ENCODE measurements around the gene RPRD1B. TPM values are rescaled to one million over a fixed set of nuclear protein-coding genes. Genes with fewer than 3 reads are reported as not detected.
"Not testable (repeated sequence)": the region's sequence is repeated elsewhere in the genome, so short reads cannot be mapped to it uniquely, and the experiment has no call there.

The RPRD1B gene
- total RNA-seq, 2 experiments from 2014 or later: 36.5 to 38.8 TPM

DNA sequence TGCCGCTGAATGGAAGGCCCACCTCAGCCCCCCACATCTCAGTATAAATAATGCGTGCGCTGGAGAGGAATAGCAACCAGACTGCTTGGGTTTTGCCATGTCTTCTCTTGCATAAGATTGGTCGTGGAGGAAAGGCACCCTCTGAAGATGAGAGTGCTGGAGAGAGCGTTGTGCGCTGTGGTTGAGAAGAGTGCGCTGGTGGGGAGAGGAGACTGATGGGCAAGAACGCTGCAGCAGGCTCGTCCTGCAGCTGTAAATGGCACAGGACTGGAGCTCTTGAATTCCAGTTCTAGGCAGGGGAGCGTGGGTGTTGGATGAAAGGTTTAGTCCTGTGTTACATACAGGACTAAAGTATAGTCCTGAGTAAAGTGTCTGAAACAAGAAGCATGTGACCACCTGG, 51.5 kb downstream of the RPRD1B start:
- POLR2A ChIA-PET: no interaction called here
- CTCF ChIA-PET: interaction anchor here (0.9 kb wide), 1 partner anchor 12 kb away, joined by 3 read pairs; no protein-coding TSS in a partner anchor

- CTCF ChIA-PET: interaction anchor here (0.6 to 1.2 kb wide), 2 partner anchors 75 to 754 kb away, joined by 3 read pairs; partner anchors contain the start of gene TGM2
- POLR2A ChIA-PET: no interaction called here
These were observed 56.0 kb downstream of the RPRD1B start for GRCh38 chr20:38089500-38089899.

GRCh38 chr20:38090061-38090460, 56.5 kb downstream of the RPRD1B start:
- ChIA-PET POLR2A (no interaction called here), CTCF (interaction anchor here (1.2 kb wide), 1 partner anchor 75 kb away, joined by 3 read pairs; the partner anchor contains the start of gene TGM2)

- ChIA-PET CTCF (no interaction called here), POLR2A (no interaction called here)
These were observed 58.1 kb downstream of the RPRD1B start for GRCh38 chr20:38091441-38092216.

DNA sequence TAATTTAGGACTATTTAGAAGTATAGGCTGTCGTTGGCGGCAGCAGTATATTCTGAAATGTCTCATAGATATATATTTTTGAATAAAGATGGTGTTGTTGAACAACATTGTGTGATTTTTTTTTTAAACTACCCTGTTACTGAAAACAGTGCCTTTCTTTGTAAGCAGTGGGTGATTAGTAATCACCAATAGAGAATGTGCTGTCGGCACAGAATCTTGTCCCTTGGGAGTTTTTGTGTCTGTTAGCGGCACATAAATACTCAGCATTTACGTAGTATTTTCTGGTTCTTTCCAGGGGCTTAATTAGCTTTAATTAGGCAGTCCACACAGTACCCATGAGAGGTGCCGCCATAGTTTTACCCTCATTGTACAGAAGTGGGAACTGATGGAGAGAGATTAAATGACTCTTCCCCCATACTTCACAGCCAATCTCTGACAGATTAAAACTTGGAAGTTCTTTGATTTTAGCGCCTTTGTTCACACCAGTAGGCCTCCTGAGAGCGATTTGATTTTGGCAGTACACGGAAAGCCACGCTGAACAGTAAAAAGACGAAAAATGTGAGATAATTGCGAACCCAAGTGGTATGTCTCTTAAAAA, 58.8 kb downstream of the RPRD1B start:
- POLR2A ChIA-PET: no interaction called here
- CTCF ChIA-PET: no interaction called here

DNA sequence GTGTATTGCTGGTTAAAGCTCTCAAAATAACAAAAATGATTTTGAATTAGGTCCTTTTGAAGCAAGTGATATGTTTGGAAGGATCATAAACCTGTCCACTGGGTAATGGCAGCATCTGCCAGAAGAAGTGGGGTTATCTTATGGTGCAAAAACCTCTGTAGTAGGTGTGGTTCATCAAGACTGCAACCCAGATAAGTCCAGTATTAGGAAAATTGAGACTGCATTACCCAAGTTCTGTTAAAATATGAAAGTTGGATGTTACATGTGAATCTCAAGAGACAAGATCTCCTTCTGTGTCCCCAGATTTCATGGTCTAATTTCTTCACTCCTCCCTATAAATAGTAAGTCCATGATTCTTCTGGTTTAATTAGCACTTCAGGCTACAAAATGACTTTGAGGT, 59.4 kb downstream of the RPRD1B start:
- ChIA-PET CTCF (no interaction called here), POLR2A (no interaction called here)

GRCh38 chr20:38093641-38094077, 60.1 kb downstream of the RPRD1B start:
- ChIA-PET POLR2A (interaction anchor here (0.7 kb wide), 1 partner anchor 42 kb away, joined by 3 read pairs; no protein-coding TSS in a partner anchor), CTCF (interaction anchor here (1.6 kb wide), 1 partner anchor 20 kb away, joined by 5 read pairs; no protein-coding TSS in a partner anchor)

DNA sequence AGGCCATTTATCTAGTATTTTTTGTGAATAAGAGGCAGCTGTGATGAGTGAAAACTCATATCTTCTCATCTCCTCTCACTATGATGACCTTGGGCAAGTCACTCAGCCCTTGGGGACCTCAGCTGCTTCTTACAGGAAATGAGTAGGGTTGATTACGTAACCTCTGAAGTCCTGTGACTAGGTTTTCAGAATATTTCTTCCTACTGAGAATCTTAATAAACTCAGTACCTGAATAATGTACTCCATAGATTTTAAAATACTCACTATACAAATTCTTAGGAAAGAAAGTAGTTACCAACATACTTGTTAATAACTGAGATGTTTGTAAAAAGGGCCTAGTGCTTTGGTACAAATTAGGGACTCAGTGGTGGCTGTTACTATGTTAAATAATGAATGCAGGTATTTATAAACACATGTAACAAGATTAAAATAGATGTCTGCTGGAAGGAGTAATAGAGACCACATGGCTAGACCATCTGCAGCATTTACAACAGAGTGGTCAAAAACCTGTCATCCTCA, 60.9 kb downstream of the RPRD1B start:
- POLR2A ChIA-PET: interaction anchor here (0.7 kb wide), 1 partner anchor 42 kb away, joined by 3 read pairs; no protein-coding TSS in a partner anchor
- CTCF ChIA-PET: interaction anchor here (1.6 kb wide), 1 partner anchor 21 kb away, joined by 5 read pairs; no protein-coding TSS in a partner anchor

DNA sequence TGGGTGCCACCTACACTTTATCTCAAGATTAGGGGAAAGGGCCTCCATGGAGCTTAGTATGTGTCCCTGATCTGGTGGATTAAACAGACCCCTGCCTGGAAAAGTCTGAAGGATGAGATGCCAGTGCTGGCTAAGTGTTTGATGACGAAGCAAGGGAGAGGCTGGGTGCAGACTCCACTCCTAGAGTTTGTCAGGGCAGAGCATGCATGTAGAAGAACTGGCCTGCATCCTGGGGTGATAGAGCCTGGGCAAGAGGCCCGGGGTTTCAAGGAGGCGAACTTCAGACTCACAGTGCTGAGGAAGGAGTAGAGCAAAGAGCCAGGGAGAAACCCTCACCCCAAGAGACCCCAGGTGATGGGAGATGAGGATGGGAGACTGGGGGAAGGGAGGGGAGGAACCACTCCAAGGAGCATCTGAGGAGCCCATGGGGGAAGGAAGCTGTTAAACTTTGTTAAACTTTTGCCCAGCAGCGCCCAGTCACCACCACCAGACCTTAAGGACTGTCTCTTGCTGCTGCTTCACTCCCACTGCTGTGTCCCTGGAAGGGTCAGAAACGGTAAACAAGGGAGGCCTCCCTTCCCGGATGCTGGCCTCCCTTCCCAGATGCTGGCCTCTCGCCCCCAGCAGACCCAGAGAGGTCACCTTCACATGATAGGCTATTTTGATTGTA, 61.6 kb downstream of the RPRD1B start:
- ChIA-PET CTCF (no interaction called here), POLR2A (no interaction called here)

DNA sequence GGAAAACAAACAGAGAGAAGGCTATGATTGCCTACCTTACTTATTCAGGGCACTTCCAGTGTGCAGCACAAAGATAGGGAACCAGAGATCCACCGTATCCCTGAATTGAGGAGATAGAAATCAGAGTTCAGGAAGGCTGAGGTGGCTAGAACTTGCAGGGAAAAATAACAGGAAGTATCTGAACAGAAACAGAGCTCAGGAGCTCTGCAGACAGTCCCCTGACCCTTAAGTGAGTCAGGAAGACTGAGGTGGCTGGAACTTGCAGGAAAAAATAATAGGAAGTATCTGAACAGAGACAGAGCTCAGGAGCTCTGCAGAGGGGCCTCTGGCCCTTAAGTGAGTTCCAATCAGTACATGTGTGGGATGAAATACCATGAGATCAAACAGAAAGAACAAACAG, 65.4 kb downstream of the RPRD1B start:
- CTCF ChIA-PET: no interaction called here

GRCh38 chr20:38102206-38102605, 68.7 kb downstream of the RPRD1B start:
- CTCF ChIA-PET, POLR2A ChIA-PET: not testable (repeated sequence)

More for the DNA sequence above, 65.4 kb downstream of the RPRD1B start:
- POLR2A ChIA-PET: no interaction called here

- POLR2A ChIA-PET: no interaction called here
- CTCF ChIA-PET: interaction anchor here (0.6 kb wide), 1 partner anchor 82 kb away, joined by 3 read pairs; no protein-coding TSS in a partner anchor
These were observed 70.7 kb downstream of the RPRD1B start for GRCh38 chr20:38104285-38104684.

GRCh38 chr20:38106461-38106860, 72.9 kb downstream of the RPRD1B start:
- ChIA-PET CTCF (no interaction called here), POLR2A (no interaction called here)

- CTCF ChIA-PET, POLR2A ChIA-PET: not testable (repeated sequence)
These were observed 73.8 kb downstream of the RPRD1B start for GRCh38 chr20:38107386-38107785.

GRCh38 chr20:38107916-38108315, 74.4 kb downstream of the RPRD1B start:
- POLR2A ChIA-PET, CTCF ChIA-PET: not testable (repeated sequence)

- CTCF ChIA-PET: no interaction called here
- POLR2A ChIA-PET: no interaction called here
These were observed 75.0 kb downstream of the RPRD1B start for GRCh38 chr20:38108438-38108985.

DNA sequence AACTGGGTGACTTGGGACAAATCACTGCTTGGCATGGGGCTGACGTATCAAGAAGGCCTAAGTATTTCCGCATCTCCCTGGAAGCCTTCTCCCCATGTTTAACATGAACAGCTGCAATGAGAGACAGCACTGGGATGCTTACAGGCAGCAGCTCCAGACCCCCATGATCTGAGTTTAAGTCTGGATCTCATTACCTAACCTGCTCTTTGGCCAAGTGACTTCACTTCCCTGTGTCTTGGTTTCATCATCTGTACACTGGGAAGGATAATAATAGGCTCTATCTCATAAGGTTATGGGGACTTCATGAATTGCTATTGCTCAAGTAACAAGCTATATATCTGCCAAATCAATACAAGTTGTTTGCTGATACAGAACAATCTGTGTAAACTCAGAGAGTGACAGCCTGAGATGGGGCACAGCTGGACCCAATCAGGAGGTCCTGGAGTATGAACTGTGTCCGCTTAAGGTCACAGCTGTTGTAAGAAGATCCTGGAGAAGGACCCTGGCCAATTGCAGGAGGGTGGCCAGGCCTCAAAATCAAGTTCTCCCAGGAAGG, 75.5 kb downstream of the RPRD1B start:
- ChIA-PET CTCF (no interaction called here), POLR2A (no interaction called here)

DNA sequence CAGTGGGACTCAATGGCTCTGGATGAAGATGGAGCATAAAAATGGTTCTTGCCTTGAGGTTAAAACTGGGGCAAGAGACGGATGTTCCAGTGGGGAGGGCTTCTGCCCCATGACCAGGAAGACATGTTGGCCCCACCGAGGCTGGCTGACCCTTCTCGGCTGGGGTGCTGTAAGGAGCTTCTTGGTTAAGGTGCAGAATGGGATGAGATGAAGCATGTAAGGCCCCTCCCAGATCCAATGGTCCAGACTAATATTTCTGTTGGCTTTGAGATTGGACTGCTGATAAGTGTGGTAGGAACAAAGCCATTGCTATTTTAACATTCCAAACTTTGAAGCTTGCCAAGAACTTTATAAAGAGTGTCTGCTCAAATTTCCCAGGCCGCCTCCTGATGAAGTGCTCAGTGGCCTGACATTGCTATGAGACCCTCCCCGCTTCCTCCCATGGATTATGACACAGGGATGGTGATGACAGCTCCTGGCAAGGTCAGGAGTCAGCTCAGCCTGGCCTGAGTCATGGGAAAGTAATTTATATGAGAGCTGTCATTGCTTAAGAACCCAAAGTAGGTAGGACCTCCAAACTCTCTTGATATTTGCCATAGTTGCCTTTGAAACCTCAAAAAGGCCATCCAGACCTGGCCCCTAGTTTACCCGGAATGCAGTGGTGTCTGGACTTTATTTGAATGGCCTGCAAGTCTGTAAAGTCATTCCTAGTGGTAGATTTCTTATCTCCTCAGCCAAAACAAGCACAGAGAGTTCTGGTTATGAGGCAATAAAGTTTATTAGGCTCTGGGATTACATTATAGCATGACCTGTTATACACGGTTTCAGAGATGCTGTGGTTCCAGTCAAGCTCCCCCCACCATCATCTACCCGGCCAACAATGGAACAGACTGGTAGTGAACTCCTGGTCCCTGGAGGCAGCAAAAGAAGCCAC, 76.3 kb downstream of the RPRD1B start:
- CTCF ChIA-PET: no interaction called here
- POLR2A ChIA-PET: no interaction called here

Data from activated CD8-positive, alpha-beta memory T cell treated with anti-CD3 and anti-CD28 coated beads for 36 hours (primary cell).